ENCODE data around the gene FFAR3.

FFAR3 gene

DNA sequence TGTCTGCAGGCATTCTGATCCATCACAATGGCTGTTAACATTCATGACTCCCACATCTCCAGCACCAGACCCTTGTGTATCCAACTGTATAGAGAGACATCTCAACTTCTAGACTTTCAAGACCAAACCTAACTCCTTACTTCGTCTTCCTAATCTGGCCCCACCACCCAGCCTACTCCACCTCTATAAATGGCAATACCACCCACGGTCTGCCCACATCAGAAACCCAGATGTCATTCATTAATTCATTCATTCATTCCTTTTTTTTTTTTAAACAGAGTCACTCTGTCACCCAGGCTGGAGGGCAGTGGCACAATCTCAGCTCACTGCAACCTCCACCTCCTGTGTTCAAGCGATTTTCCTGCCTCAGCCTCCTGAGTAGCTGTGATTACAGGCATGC is 23.1 kb downstream of the FFAR3 start:
- no peak for DNase-seq
- TF ChIP-seq GATA1 (IDR thresholded peaks at IDR 0.05; ENCODE audit: low read depth, low read length) (no peak), POLR2A (IDR thresholded peaks at IDR 0.05; ENCODE audit: low read length) (no peak)

DNA sequence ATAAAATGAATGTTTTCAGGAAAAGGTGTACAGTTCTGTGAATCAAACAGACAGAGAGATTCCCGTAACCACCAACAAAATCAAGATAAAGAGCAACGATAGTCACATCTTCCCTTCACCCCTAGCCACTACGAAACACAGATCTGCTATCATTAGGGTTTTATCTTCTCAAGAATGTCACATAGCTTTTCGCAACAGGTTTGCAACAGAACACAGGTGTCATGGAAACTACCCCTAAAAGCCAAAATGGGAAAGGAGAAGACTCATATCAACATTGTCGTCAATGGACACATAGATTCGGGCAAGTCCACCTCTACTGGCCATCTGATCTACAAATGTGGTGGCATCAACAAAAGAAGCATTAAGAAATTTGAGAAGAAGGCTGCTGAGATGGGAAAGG is 23.7 kb downstream of the FFAR3 start:
- DNase-seq = no peak
- TF ChIP-seq GATA1 (IDR thresholded peaks at IDR 0.05; ENCODE audit: low read depth, low read length) (no peak), POLR2A (IDR thresholded peaks at IDR 0.05; ENCODE audit: low read length) (no peak)

DNA sequence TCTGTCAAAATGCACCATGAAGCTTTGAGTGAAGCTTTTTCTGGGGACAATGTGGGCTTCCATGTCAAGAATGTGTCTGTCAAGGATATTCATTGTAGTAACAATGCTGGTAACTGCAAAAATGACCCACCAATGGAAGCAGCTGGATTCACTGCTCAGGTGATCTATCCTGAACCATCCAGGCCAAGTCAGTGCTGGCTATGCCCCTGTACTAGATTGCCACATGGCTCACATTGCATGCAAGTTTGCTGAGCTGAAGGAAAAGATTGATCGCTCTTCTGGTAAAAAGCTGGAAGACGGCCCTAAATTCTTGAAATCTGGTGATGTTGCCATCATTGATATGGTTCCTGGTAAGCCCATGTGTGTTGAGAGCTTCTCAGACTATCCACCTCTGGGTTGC is 25.3 kb downstream of the FFAR3 start:
- TF ChIP-seq POLR2A (IDR thresholded peaks at IDR 0.05; ENCODE audit: low read length) (no peak), GATA1 (IDR thresholded peaks at IDR 0.05; ENCODE audit: low read depth, low read length) (no peak)
- no peak for DNase-seq

DNA sequence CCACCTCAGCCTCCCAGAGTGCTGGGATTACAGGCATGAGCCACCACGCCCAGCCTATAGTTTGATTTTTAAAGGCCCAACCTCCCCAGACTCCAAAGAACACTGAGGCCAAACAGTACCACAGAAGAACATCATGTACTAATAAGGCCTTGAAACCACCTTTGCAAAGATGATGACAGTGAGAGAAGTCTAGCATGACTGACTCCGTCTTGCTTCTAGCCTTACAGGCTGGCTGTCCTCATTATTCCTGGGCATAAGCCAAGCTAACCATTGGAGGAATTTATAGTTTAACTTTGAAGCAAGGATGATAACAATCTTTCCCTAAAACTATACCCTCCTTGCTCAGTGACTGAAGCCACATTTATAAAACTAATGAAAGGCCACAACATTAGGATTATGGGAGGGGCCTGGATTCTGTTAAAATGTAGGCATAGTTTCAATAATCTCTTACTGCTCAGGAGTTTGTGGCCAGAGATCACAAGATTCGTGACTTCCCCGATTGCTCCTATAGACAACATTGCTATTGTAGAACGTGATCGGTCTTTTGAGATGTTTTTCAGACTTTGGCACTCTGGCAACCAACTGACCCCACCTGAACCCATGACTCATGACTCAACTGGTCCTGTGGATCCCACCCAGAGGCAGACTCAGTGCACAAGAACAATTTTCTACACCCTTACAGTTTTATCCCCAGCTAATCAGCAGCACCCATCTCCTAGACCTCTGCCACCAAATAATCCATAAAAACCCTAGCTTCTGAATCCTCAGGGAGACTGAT is 30.2 kb downstream of the FFAR3 start:
- TF ChIP-seq GATA1 (IDR thresholded peaks at IDR 0.05; ENCODE audit: low read depth, low read length) (no peak), POLR2A (IDR thresholded peaks at IDR 0.05; ENCODE audit: low read length) (no peak)
- peak; percentile 64 to 73 for DNase-seq

DNA sequence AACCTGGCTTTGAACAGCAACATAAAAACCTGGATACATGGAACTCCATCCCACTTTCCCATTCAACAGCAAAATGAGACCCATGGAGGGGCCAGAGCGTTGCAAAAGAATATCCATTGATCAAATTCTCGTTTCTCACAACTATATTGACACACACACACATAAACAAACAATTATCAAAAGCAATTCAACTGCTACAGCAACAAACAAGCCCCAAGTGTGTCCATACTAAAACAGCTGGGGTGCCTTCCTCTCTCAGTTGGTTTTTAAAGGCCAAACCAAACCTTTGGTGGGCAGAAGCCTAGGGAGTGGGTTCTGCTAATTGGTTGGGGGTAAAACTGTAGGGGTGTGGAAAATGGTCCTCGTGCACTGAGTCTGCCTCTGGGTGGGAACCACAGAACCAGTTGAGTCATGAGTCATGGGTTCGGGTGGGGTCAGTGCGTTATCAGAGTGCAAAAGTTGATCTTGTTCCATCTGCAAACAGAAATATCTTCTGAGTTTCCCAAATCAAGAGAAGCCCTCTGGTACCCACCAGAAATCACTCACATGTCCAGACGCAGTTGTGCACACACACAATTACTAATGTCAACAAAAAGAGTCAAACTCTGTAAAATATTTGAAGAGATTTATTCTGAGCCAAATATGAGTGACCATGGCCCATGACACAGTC is 31.1 kb downstream of the FFAR3 start:
- DNase-seq = peak; percentile 76 to 85
- TF ChIP-seq POLR2A (IDR thresholded peaks at IDR 0.05; ENCODE audit: low read length) (no peak), GATA1 (IDR thresholded peaks at IDR 0.05; ENCODE audit: low read depth, low read length) (no peak)

DNA sequence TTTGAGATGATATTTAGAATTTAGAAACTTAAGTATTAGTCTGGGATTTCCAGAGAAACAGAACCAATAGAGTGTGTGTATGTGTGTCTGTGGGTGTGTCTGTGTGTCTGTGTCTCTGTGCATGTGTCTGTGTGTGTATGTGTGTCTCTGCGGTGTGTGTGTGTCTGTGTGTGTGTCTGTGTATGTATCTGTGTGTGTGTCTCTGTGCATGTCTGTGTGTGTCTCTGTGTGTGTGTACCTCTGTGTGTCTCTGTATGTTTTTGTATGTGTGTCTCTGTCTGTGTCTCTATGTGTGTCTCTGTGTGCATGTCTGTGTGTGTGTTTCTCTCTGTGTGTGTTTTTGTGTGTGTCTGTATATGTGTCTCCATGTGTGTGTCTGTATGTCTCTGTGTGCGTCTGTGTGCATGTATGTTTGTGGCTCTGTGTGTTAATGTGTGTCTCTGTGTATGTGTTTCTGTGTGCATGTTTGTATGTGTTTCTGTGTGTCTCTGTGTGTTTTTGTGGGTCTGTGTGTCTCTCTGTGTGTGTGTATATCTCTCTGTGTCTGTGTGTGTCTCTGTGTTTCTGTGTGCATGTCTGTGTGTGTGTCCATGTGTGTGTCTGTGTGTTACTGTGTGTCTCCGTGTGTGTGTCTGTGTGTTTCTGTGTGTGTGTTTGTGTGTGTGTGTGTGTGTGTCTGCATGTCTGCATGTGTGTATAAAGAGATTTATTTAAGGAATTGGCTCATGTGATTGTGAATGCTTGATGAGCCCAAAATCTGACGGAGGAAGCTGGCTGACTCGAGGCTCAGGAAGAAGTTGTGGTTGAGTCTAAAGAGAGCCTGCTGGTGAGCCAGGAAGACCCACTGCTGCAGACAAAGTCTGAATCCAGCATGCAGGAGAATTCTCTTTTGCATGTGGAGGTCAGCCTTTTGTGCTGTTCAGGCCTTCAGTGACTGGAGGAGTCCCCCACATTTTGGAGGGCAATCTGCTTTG is 34.8 kb downstream of the FFAR3 start:
- DNase-seq = no peak
- TF ChIP-seq POLR2A (IDR thresholded peaks at IDR 0.05; ENCODE audit: low read length) (no peak), GATA1 (IDR thresholded peaks at IDR 0.05; ENCODE audit: low read depth, low read length) (no peak)

DNA sequence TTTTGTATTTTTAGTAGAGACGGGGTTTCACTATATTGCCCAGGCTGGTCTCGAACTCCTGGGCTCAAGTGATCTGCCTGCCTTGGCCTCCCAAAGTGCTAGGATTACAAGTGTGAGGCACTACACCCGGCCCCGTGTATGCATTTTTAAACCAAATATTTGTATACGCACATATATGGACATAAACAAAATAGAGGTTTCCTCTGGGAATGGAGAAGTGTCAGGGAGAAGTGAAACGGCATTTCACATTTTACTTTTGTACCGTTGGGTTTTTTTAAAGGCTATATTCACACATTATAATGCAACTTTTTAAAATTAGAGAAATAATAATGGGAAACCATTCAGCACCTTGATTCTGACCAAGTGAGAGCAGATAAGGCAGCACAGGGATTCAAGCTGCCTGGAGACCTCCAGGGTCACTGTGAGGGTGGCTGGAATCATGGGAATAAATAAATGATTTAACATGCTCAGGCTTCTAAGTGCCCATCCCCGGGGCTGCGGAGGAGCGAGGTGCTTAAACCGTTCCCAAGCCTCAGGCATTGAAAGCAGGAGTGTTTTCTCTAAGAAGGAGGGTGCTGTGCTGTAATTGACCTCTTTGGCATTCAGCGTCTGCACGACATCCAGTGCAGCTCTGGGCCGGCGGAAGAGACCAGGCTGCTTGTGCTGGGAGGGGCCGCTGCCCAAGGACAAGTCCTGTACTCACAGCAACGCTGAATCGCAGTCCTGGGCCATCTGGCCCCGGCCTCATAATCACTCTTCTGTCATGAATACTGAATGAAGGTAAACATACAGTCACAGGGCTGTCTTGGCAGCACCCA is 37.3 kb downstream of the FFAR3 start:
- no peak for DNase-seq
- no peak for TF ChIP-seq GATA1 (IDR thresholded peaks at IDR 0.05; ENCODE audit: low read depth, low read length)
- no peak for TF ChIP-seq POLR2A (IDR thresholded peaks at IDR 0.05; ENCODE audit: low read length)

DNA sequence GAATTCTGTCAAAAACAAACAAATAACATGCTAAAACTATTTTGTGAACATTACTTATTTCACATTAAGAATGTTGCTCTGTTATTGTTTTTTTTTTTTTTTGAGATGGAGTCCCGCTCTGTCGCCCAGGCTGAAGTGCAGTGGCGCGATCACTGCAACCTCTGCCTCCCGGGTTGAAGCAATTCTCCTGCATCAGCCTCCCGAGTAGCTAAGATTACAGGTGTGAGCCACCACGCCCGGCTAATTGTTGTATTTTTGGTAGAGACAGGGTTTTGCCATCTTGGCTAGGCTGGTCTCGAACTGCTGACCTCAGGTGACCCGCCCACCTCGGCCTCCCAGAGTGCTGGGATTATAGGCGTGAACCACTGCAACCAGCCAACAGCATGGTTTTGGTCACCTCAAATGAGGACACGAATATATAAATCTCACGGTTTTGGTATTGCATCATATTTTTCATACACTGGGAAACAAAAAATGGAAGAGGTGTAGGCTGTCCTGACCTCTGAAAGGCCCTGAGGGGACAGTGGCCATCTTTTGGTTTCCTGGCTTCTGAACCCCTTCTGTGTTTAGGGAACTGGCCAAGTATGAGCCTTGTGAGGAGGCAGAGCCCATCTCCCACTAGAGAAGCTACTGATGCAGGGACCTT is 38.1 kb downstream of the FFAR3 start:
- TF ChIP-seq POLR2A (IDR thresholded peaks at IDR 0.05; ENCODE audit: low read length) = no peak
- TF ChIP-seq GATA1 (IDR thresholded peaks at IDR 0.05; ENCODE audit: low read depth, low read length) = no peak
- DNase-seq = no peak

DNA sequence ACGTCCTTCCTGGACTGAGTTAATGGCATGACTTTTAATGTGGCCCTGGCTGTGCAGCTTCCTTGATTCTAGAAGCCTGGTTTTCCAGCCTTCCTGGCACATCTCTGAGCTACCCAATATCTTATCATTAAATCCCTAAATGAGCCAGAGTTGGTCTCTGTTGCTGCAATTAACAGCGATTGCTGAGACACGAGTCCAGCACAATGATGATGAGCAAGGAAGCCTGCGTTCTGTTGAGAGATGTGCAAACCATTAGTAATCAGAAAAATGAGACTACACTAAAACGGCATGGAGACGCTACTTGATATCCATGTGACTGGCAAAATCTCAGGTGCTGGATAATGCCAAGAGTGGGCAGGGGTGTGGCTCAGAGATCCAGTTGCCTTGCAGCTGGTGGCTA is 38.8 kb downstream of the FFAR3 start:
- DNase-seq = no peak
- TF ChIP-seq GATA1 (IDR thresholded peaks at IDR 0.05; ENCODE audit: low read depth, low read length) = no peak
- TF ChIP-seq POLR2A (IDR thresholded peaks at IDR 0.05; ENCODE audit: low read length) = no peak

DNA sequence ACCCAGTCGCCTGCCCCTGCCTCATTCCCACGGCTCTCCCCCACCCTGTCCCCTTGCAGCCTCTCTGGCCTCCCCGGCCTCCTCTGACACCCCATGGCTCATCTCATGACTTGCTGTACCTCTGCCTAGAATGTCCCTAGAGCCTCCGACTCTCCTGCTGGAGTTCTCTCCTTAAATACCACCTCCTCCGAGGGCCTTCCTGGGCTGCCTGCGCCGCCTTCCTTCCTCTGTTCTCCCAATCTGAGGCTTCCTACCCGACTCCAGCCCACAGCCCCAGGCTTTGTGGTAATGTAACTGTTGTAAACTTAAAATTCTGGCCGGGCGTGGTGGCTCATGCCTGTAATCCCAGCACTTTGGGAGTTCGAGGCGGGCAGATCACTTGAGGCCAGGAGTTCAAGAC is 40.3 kb downstream of the FFAR3 start:
- DNase-seq = no peak
- TF ChIP-seq GATA1 (IDR thresholded peaks at IDR 0.05; ENCODE audit: low read depth, low read length) (no peak), POLR2A (IDR thresholded peaks at IDR 0.05; ENCODE audit: low read length) (no peak)

DNA sequence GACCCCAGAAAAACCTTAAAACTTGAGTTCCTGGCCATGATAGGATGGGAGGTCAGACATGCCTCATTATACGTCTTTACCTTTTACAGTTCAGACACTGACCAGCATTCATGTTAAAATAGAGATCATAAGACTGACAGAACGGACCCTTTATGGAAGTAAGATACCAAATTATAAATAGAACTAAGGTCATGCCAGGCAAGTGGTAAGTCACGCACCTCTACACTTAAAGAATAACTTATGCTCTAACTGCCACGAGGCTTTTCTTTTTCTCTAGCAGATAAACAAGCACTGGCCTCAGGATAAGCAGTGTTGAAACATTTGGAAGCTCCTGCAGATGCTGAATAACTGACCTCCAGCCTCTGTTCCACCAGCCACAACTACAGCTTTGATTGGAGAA is 41.0 kb downstream of the FFAR3 start:
- TF ChIP-seq GATA1 (IDR thresholded peaks at IDR 0.05; ENCODE audit: low read depth, low read length) (no peak), POLR2A (IDR thresholded peaks at IDR 0.05; ENCODE audit: low read length) (no peak)
- no peak for DNase-seq

DNA sequence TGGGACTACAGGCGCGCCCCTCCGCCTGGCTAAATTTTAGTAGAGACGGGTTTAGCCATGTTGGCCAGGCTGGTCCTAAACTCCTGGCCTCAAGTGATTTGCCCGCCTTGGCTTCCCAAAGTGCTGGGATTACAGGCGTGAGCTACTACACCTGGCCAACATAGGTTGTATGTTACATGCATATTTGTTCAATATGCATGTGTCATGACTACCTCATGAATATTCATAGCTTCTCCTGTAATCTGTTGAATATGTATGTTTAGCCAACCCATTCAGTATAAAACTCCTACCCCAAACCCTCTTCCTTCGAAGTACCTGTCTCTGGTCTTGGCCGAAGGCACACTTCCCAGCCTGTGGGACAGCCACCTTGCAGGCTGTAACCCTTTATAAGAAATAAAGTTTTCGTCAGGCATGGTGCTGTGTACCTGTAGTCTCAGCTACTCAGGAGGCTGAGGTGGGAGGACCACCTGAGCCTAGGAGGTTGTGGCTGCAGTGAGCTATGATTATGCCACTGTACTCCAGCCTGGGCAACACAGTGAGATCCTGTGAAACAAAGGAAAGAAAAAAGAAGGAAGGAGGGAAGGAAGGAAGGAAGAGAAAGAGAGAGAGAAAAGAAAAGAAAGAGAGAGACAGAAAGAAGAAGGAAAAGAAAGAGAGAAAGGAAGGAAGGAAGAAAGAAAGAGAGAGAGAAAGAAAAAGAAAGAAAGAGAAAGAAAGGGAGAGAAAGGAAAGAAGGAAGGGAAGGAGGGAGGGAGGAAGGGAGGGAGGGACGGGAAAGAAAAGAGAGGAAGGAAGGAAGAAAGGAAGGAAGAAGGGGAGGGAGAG is 41.9 kb downstream of the FFAR3 start:
- TF ChIP-seq GATA1 (IDR thresholded peaks at IDR 0.05; ENCODE audit: low read depth, low read length) (no peak), POLR2A (IDR thresholded peaks at IDR 0.05; ENCODE audit: low read length) (no peak)
- no peak for DNase-seq

Data from erythroblast (primary cell).